HG02588 (cell line): ENCODE results near the gene ST8SIA4.
A peak's percentile ranks its signal among the peaks of the same experiment; 100 is the strongest.

Source experiments
- ATAC-seq: cut with Tn5 transposase; IDR thresholded peaks from one replicate; pipeline ENCODE4 v1.9.1; 2021; ENCODE audit warnings: mild to moderate bottlenecking, moderate library complexity; ENCODE audit not compliant: unreplicated experiment

ST8SIA4 gene

GRCh38 chr5:100903039-100903887 is at the start of gene ST8SIA4:
Gene ST8SIA4, minus strand, starts transcription at chr5:100903282. Its CDS starts 327 bp downstream, at chr5:100902955.
- peak; percentile 75 for ATAC-seq

GRCh38 chr5:100950985-100951384 is 47.9 kb upstream of the ST8SIA4 start:
- ATAC-seq = no peak

GRCh38 chr5:100913298-100913697 is 10.2 kb upstream of the ST8SIA4 start:
- ATAC-seq = no peak

GRCh38 chr5:100909034-100909433 is 6.0 kb upstream of the ST8SIA4 start:
- no peak for ATAC-seq

- no peak for ATAC-seq
Measured at GRCh38 chr5:100905259-100905914, 2.3 kb upstream of the ST8SIA4 start.

GRCh38 chr5:100904259-100904861 is 1.3 kb upstream of the ST8SIA4 start:
- ATAC-seq = peak; percentile 24

- no peak for ATAC-seq
Measured at GRCh38 chr5:100902440-100903038, 543 bp downstream of the ST8SIA4 start.

GRCh38 chr5:100901821-100902341 is 1.2 kb downstream of the ST8SIA4 start:
- no peak for ATAC-seq

GRCh38 chr5:100900796-100901781 is 2.0 kb downstream of the ST8SIA4 start:
- peak; percentile 36 for ATAC-seq

- ATAC-seq = no peak
Measured at GRCh38 chr5:100900142-100900795, 2.8 kb downstream of the ST8SIA4 start.

GRCh38 chr5:100899675-100900074 is 3.4 kb downstream of the ST8SIA4 start:
- ATAC-seq = no peak

- ATAC-seq = no peak
Measured at GRCh38 chr5:100898504-100899346, 4.4 kb downstream of the ST8SIA4 start.

GRCh38 chr5:100896054-100896453 is 7.0 kb downstream of the ST8SIA4 start:
- ATAC-seq = no peak

- peak; percentile 71 for ATAC-seq
Measured at GRCh38 chr5:100890461-100891008, 12.5 kb downstream of the ST8SIA4 start.

- ATAC-seq = no peak
Measured at GRCh38 chr5:100889896-100890295, 13.2 kb downstream of the ST8SIA4 start.

- peak; percentile 61 for ATAC-seq
Measured at GRCh38 chr5:100889165-100889743, 13.8 kb downstream of the ST8SIA4 start.

- ATAC-seq = no peak
Measured at GRCh38 chr5:100877274-100877673, 25.8 kb downstream of the ST8SIA4 start.
